Mesothelial cell of epicardium (in vitro differentiated cells): ENCODE data around the gene ERBB2. TPM values are rescaled to one million over a fixed set of nuclear protein-coding genes. Genes with fewer than 3 reads are reported as not detected.

Experiments
- DNase-seq, 2 experiments: peaks; one replicate each; pipeline ENCODE4 v3.0.0; 2021; ENCODE audit warnings: low spot score in 2 of 2; ENCODE audit not compliant: unreplicated experiment in 2 of 2
- H3K27ac Mint-ChIP-seq: 2 replicates; pipeline ENCODE4 v1.8.0; 2021; ENCODE audit warnings: mixed read lengths
- H3K27me3 Mint-ChIP-seq: 2 replicates; pipeline ENCODE4 v1.8.0; 2021; ENCODE audit warnings: low read depth, mixed read lengths
- H3K36me3 Mint-ChIP-seq: 2 replicates; pipeline ENCODE4 v1.8.0; 2021; ENCODE audit warnings: mixed read lengths
- H3K4me1 Mint-ChIP-seq: 2 replicates; pipeline ENCODE4 v1.8.0; 2021; ENCODE audit warnings: mixed read lengths
- H3K4me3 Mint-ChIP-seq: 2 replicates; pipeline ENCODE4 v1.8.0; 2021; ENCODE audit warnings: mild to moderate bottlenecking, moderate library complexity, mixed read lengths
- H3K9me3 Mint-ChIP-seq: 2 replicates; pipeline ENCODE4 v1.8.0; 2021; ENCODE audit warnings: mixed read lengths
- total RNA-seq: library from RNA; stranded (reverse); gene quantifications from 3 replicates; pipeline ENCODE4 v1.2.1, GENCODE V29; 2021
- TF ChIP-seq, protein P1 (sequence below): fragments of 200-600 bp; sonication (generic); IDR thresholded peaks from one replicate; pipeline ENCODE4 v1.5.0; 2021; ENCODE audit warnings: antibody characterized with exemption; ENCODE audit not compliant: unreplicated experiment

ERBB2 gene
- total RNA-seq, 1 donor from 2014 or later, result 141 TPM

DNA sequence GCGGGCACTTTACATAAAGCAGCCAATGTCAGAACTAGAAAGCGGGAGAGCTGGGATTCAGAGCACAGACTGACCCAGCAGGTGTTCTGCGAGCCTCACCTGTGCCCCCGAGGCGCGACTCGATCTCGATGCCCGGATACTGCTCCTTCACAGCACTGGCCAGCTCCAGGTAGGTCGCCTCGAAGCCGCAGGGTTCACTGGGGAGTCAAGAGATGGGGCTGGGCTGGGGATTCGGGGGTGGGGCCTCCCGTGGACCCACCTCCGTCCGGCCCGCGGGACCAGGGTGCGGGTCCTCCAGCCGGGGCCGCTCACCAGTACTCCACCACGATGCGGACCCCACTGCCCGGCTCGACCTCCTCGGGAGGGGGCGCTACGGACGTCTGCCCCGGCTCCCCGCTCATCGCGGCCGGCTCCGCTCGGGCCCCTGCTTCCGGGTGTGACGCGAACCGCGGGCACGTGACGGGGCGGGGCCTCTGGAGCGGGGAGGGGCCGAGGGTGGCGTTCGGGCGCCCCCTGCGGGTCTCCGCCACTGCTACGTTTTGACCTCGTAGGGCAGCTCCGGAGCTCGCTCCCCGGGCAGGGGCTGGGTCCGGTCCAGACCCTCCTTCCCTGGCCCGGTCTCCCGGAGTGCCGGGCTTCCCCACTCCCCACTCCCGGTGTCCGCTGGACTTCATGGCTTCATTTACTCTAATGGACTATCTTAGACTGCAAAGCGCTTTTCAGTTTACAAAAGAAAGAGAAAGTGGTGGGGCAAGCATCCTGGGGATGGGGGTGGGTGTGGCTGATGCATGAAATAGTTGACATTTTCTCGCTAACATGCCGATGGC lies 30.4 kb downstream of the ERBB2 start, which contains the start of gene MIEN1:
MIEN1 (minus strand) TSS at position 438 of the 827 bp plus-strand sequence; CDS start at position 401, 37 bp downstream.
- H3K27ac Mint-ChIP-seq, result peak within 1 kb of the TSS; percentile 94
- TF ChIP-seq, protein P1, sequence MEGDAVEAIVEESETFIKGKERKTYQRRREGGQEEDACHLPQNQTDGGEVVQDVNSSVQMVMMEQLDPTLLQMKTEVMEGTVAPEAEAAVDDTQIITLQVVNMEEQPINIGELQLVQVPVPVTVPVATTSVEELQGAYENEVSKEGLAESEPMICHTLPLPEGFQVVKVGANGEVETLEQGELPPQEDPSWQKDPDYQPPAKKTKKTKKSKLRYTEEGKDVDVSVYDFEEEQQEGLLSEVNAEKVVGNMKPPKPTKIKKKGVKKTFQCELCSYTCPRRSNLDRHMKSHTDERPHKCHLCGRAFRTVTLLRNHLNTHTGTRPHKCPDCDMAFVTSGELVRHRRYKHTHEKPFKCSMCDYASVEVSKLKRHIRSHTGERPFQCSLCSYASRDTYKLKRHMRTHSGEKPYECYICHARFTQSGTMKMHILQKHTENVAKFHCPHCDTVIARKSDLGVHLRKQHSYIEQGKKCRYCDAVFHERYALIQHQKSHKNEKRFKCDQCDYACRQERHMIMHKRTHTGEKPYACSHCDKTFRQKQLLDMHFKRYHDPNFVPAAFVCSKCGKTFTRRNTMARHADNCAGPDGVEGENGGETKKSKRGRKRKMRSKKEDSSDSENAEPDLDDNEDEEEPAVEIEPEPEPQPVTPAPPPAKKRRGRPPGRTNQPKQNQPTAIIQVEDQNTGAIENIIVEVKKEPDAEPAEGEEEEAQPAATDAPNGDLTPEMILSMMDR, result peak; percentile 88
- peak; percentile 94 to 97 for DNase-seq
- H3K36me3 Mint-ChIP-seq, result peaks cover 9% of the 10 kb centered on the region
- peaks cover 5% of the 10 kb centered on the region for H3K4me1 Mint-ChIP-seq
- H3K4me3 Mint-ChIP-seq, result peak within 1 kb of the TSS; percentile 87
- H3K27me3 Mint-ChIP-seq, result no peaks in the 10 kb centered on the region
- H3K9me3 Mint-ChIP-seq, result no peaks in the 10 kb centered on the region

DNA sequence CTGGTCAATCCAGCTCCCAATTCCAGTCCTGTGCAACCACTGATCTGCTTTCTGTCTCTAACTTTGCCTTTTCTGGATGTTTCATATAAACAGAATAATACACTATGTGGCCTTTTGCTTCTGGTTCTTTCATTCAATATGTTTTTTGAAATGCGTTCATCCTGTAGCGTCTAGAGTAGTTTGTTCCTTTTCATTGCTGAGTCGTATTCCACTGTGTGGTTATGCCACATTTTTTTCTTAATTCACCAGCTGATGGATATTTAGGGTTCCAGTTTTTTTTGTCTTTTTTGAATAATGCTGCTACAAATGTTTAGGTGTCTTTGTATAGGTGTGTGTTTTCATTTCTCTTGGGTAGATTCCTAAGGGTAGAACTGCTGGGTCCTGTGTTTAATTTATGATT lies 32.7 kb downstream of the ERBB2 start:
- H3K9me3 Mint-ChIP-seq, result no peaks in the 10 kb centered on the region
- H3K4me1 Mint-ChIP-seq, result peaks cover 19% of the 10 kb centered on the region
- no peak overlapping the region for H3K4me3 Mint-ChIP-seq
- peaks cover 13% of the 10 kb centered on the region for H3K27me3 Mint-ChIP-seq
- TF ChIP-seq, protein P1, result no peak
- DNase-seq, result no peak
- H3K27ac Mint-ChIP-seq, result peak overlapping the region; percentile 70
- H3K36me3 Mint-ChIP-seq, result peaks cover 2% of the 10 kb centered on the region

DNA sequence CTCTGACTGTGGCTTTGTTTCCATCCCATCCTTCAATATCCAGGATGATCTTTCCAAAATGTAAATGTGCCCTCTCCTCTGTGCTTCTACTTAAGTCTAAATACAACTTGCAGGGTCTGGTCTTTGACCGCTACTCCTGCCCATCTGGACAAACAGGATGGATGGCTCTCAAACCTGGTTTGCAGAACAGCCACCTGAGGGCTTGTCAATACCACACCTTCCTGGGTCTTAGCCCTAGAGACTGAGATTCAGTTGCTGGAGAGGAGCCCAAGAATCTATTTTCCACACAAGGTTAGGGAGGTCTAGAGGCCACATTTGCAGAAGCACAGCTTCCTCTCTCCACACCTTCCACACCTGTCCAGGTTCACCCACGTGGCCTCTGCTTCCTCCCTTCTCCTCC lies 36.0 kb downstream of the ERBB2 start:
- DNase-seq, result no peak
- TF ChIP-seq, protein P1, result no peak
- H3K27me3 Mint-ChIP-seq, result peaks cover 29% of the 10 kb centered on the region
- no peaks in the 10 kb centered on the region for H3K36me3 Mint-ChIP-seq
- no peaks in the 10 kb centered on the region for H3K9me3 Mint-ChIP-seq
- H3K27ac Mint-ChIP-seq, result peak overlapping the region; percentile 30
- H3K4me1 Mint-ChIP-seq, result peaks cover 34% of the 10 kb centered on the region
- H3K4me3 Mint-ChIP-seq, result no peak overlapping the region

DNA sequence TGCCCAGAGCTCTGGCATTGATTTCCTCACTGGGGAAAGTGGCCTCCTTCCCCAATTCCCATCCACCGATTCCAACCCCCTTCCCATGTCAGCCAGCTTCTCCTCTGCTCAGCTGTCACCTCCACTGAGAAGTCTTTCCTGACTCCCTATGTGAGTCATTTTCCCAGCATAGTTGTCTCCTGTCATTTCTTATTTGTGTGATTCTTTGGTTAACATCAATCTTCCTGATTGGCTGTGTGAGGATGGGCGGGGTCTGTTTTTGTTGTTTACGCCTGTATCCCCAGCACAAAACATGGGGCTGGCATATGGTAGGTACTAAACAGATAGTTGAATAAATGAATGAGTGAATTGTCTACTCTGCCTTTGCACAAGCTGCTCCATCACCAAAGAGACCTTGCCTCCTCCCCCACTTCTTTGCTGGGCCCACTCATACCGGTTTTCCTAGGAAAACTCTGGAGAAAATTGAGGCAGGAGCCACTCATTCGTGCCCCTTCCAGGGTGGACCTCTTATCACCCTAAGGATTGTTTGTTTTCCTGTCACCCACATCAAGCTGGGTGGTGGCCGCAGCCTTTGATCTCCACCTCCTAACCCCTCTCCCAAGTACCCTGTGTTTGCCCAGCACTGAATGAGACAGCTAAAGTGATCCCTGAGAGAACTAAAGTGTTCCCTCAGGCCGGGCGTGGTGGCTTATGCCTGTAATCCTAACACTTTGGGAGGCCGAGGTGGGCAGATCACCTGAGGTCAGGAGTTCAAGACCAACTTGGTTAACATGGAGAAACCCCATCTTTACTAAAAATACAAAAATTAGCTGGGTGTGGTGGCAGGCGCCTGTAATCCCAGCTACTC lies 36.7 kb downstream of the ERBB2 start:
- Mint-ChIP-seq H3K4me3 (peak overlapping the region; percentile 47), H3K4me1 (peaks cover 39% of the 10 kb centered on the region), H3K9me3 (no peaks in the 10 kb centered on the region), H3K27me3 (peaks cover 29% of the 10 kb centered on the region), H3K36me3 (no peaks in the 10 kb centered on the region), H3K27ac (peak overlapping the region; percentile 31)
- TF ChIP-seq, protein P1, result no peak
- no peak for DNase-seq

DNA sequence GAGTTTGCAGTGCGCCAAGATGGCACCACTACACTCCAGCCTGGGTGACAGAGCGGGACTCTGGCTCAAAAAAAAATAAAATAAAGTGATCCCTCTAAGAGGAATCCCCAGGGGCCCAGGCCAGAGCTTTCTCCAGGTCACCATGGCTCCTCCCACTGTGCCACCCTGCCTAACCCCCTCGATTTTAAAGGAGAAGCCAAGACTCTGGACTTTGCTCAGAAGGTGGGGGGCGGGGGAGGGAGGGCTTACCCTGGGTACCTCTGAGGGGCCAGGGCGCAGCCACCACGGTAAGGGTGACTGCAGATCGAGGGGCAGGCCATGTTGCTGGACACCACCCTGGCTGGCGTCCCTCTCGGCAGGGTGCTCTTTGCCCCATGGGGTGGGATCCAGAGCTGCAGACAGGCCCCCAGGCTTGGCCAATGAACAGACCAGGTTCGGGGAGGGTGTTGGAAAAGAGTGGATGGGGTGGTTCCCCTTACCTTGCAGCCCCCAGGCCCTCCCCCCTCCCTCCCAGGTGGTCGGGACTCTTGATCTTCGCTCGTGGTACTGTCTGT lies 37.4 kb downstream of the ERBB2 start:
- Mint-ChIP-seq H3K4me3 (peak overlapping the region; percentile 89), H3K9me3 (no peaks in the 10 kb centered on the region), H3K4me1 (peaks cover 39% of the 10 kb centered on the region), H3K27me3 (peaks cover 29% of the 10 kb centered on the region), H3K36me3 (no peaks in the 10 kb centered on the region), H3K27ac (peak overlapping the region; percentile 96)
- TF ChIP-seq, protein P1, result no peak
- no peak for DNase-seq
